HG03457 (cell line): Measurements from ENCODE around the gene SEC14L2.
A peak's percentile ranks its signal among the peaks of the same experiment; 100 is the strongest.
"Not testable (repeated sequence)": the region's sequence is repeated elsewhere in the genome, so short reads cannot be mapped to it uniquely, and the experiment has no call there.

Experiments used
- ATAC-seq: cut with Tn5 transposase; IDR thresholded peaks from one replicate; pipeline ENCODE4 v1.9.1; 2021; ENCODE audit warnings: moderate number of reproducible peaks; ENCODE audit not compliant: unreplicated experiment

The SEC14L2 gene

DNA sequence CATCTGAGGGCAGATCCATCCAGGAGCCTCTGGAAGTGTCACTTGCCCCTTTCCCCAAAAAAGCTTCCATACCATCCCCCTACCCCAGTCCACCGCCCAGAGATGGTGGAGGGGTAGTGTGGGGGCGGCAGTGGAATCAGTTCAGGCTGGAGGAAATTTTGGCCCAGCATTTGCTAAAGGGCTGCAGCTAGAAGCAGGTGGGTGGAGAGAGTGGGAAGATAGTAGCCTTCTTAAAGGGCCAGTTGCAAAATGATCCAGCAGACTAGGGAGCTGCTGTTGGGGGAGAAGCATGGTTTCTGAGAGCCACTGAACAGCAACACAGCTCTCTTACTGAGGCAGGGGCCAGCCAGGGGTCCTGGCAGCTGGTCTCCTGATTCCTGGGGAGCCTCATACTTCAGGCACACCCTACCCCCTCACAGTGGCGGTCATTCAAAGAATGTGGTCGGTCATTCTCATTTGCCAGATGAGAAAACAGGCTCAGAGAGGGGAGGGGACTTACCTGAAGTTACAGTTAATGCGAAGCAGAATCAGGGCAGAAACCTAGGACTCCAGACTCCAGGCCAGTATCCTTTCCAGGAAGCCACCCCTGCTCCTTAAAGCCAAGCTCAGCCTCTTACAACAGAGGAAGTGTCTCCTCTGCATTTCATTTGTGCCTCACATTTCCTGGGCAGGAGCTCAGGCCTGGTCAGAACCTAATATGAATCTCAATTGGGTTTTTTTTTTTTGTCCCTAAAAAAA is 5.4 kb downstream of the SEC14L2 start:
- no peak for ATAC-seq

DNA sequence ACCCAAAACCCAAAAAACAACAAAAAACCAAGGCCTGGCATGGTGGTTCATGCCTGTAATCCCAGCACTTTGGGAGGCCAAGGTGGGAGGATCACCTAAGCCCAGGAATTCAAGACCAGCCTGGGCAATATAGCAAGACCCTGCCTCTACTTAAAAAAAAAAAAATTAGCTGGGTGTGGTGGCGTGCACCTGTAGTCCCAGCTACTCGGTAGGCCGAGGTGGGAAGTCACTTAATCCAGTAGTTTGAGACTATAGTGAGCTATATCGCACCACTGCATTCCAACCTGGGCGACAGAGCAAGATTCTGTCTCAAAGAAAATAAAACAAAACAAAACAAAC is 5.9 kb downstream of the SEC14L2 start:
- ATAC-seq: not testable (repeated sequence)

DNA sequence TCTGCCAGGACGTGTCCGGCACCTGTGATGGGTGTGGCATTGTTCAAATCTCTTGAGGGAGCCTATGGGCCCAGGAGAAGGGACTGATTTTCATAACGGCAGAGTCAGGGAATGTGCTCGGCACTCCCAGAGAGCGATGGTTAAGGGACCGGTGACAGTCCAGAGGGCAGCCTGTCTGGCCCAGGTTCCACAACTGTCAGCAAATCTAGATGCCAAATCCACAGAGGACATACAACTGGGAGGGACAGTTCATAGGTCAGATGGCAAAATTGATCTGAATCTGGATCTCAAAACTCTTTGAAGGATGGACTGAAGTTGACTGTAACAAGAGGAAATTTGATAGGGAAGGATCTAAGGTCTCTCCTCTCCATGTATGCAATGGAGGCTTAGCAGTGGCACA is 7.5 kb downstream of the SEC14L2 start:
- no peak for ATAC-seq

DNA sequence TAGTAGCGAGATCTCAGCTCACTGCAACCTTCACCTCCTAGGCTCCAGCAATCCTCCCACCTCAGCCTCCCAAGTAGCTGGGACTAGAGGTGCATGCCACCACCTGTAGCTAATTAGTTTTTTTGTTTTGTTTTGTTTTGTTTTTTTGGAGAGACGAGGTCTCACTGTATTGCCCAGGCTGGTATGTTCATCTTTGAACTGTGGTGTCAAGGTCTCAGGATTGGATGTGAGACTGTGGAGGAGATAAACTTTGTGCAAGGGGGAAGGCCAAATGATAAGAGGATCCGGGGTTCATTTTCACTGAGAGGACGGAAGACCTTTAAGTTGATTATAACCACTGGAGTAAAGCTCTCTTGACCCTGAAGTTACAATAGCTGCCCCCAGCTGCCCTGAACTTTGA is 8.9 kb downstream of the SEC14L2 start:
- ATAC-seq: no peak

DNA sequence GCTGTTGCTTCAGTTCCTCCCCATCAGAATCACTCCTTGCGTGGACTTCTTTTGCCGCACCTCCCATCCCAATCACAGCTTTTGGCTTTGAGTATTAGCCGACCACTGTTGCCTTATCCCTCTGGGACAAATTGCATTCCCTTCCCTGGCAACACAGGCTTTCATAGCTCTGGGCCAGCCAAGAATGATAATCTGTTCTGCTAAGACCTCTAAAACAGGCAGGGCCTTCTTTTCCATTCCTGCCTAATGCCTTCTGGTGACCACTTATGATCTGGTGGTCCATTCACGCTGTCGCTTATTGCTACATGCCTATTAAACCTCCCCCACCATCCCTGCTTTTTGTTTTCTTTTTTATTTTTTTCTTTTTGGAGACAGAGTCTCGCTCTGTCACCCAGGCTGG is 9.6 kb downstream of the SEC14L2 start:
- no peak for ATAC-seq

DNA sequence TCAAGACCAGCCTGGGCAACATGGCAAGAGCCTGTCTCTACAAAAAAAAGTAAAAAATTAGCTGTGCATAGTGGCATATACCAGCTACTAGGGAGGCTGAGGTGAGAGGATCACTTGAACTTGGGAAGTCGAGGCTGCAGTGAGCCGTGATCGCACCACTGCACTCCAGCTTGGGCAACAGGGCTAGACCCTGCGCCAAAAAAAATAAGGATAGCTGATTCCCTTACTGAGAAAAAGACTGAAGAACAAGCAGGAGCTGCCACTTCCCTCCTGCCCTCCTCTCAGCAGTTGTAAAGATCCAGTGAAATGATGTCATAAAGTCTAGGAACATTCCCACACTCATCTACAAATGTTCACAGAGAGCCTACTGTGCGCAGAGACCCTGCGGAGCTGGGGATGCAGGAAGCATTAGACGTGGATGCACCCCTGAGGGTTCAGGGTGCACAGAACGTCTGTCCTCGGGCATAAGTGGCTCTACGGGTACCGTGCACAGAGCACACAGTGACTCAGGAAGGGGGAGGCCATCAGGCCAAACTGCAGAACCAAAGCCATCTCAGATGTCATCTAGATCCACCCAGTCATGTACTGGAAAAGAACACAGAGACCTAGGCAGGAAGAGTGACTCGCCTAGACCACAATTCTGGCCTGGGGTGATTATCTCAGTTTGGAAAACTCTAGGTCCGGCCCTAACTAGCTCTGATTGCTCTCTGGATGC is 11.7 kb downstream of the SEC14L2 start:
- ATAC-seq: no peak

DNA sequence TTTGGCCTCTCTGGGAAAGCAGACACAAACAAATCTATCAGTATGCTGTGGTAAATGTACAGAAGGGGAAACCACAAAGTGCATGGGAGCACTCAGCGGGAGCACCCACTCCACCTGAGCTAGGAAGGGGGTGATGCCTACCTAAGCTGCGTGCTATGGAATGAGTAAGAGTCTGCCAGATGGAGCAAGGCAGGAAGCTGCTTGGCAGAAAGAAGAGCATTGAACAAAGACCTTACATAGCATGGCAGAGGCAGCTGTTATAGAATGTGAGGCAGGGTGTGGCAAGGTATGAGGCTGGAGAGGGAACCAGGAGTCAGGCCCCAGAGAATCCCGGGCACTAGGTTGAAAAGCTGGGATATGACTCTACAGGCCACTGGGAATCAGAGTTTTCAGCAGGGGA is 15.0 kb downstream of the SEC14L2 start:
- ATAC-seq: no peak

DNA sequence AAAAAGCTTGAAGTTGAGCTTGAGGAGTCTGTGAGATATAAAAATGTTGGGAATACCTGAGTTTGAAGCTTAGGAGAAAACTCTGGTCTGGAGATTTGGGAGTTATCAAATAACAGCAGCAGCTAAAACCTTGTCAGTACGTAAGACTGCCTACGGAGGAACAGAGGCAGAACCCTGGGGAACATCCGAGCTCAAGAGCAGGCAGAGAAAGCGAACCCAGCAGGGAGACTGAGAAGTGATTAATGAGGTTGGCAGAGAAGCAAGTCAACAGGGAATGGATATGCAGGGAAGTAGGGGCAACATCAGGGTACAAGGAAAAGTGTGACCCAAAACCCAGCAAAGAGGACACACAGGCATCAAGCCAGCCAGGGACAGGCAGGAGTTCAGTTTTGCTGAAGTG is 16.2 kb downstream of the SEC14L2 start:
- ATAC-seq: no peak

DNA sequence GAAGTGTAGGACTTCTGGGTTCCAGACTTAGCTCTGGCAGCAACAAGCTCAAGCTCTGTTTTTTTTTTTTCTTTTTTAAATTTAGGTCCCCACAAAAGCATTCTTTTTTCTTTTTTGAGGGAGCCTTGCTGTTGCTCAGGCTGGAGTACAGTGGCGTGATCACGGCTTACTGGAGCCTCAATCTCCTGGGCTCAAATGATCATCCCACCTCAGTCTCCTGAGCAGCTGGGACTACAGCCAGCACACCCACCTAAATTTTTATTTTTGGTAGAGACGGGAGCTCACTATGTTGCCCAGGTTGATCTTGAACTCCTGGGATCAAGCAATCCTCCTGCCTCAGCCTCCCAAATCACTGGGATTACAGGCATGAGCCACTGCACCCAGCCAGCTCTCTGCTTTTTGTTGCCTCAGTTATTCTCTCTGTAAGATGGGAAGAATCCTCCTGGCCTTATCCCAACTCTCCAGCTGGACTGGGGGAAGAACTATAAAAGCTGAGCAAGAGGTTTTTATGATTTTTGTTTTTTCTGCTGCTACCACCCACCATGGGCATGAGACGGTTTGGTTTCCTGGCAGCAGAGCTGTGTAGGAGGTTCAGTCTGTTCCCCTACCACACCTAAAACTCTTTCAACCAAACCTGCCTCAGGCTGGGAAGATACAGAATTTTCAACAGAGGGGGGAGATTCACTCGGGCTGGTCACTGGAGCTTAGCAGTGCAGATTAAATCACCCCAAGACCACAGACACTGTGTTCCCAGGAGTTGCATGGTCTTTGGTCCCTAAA is 17.1 kb downstream of the SEC14L2 start:
- ATAC-seq: no peak

DNA sequence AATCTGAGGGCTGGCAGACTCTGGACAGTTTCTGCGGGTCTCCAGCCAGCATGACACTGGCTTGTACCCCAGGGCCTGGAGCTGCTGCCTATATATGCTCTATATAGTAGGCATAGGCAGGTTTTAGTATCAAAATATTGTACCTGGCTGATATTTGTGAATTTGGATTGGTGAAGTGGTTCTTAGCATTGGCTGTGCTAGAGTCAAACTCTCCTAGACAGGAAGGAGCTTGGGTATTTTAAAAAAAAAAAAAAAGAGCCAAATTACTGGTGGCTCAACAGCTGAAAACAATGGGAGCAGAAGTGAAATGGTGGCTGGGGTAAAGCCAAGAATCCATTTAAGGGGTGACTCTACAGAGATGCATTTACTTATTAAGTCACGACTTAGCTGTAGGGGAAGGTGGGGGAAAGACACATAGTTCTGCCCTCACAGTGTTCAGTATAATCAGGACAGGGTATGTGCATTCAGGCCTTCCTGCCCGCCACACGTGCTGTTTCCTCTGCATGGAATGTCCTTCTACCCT is 17.8 kb downstream of the SEC14L2 start:
- ATAC-seq: no peak

DNA sequence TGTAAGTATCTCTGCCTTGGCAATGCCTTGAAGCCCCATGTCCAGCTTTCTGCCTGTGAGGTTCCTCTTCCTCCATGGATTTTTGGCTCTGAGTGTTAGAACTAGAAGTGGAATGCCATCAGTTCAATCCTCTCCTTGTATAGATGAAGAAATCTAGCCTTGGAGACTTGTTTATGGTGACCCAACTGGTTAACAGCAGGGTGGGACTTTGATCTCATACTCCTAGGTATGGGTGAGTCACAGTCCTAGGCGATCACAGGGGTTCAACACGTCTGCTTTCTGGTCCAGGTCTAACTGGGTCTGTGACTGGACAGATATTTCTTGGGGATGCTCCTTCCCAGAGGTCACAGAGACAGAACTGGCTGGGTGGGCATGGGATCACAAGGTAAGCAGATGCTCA is 19.6 kb downstream of the SEC14L2 start:
- ATAC-seq: no peak

DNA sequence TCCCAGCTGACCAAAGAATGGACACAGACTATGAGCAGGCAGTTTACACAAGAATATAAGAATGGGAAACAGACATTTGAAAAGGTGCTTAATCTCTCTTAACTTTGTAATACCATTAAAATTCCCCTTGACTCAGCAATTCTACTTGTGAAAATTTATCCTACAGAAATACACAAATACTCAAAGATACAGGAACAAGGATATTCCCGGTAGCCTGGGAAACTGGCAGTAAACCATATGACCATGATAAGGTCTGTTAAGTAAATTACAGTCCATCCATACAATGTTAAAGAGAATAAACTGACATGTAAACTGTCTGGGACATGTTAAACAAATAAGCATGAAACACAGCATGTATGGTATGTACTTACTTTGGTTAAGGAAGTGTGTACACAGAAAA is 20.0 kb downstream of the SEC14L2 start:
- ATAC-seq: no peak

DNA sequence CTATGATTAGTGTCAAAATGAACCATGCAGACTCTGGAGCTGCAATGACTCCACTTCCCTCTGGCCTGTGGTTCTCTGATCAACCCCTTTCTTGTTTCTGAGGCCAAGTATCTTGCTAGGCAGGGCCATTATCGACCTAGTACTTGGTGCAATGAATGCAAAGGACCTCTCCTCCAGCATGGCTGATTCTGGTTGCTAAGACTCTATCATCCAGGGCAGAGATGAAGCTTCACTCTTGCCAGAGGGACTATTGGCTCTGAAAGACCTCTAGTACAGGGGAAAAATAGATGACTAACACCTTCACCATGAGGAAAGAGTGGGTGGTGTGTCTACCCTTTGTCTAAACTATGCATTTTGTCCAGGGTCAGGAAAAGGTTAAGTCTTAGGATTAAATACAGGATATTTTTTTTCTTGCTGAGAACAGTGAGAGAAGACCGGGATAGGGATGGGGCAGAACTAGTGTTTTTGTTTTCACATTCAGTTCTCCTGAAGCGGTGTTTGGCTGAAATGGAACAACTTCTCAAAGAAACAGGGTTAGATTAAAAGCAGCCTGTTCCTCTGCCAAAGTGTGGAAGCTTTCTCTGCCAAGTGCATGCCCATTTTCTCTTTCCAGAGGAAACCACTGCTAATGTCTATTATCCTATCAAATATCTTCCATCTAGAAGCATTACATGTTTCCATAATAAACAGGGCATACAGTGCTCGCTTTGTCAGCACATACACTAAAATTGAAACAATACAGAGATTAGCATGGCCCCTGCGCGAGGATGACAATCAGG is 23.7 kb downstream of the SEC14L2 start:
- no peak for ATAC-seq

DNA sequence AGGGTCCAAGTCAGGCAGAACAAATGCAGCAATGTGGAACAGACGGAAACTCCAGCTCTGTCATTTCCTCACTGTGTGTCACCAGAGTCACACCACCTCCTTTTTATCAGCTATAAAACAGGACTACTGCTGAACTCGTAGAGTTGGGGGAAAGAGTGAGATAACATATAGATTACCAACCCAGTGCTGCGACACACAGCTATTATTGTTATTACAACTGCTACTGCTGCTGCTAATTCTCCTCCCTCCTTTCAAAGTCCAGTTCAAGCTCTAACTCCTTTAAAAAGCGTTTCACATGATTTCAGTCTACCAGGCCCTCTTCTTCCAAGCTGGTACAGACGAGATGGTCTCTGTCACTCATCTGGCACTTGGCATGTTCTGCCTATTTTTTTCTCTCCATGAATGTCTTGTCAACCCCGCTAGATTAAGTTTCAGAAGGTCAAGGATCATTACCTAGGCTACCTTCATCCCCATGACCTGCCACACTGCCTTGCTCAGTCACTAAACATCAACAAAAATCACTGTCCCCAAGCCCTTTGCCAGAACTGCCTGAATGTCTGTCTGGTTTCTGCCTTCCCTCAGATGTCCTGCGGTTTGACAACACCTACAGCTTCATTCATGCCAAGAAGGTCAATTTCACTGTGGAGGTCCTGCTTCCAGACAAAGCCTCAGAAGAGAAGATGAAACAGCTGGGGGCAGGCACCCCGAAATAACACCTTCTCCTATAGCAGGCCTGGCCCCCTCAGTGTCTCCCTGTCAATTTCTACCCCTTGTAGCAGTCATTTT is 25.1 kb downstream of the SEC14L2 start:
- ATAC-seq: no peak

DNA sequence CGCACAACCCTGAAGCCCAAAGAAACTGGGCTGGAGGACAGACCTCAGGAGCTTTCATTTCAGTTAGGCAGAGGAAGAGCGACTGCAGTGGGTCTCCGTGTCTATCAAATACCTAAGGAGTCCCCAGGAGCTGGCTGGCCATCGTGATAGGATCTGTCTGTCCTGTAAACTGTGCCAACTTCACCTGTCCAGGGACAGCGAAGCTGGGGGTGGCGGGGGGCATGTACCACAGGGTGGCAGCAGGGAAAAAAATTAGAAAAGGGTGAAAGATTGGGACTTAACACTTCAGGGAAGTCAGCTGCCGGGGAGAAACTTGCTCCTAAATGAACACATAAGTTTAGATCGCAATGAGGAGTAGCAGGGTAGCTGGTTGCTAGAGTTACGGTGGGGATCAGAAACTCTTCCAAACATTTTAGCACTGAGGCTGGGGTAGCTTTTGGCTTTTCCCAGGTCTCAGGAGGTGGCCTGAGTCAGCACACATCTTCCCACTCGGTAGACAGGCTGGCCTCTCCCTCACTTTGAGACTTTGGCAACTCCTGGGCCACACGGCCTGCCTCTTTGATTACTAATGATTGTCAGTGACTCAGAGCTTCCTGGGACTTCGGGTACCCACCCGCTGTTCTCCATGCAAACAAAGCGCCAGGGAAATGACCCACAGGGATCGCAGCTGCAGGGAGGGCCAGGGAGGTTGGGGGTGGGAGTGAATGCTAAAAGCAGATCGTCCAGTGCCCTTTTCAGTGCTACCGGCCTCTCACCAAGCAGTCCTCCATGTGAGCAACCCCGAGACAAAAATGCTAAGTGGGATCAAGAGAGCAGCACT is 25.9 kb downstream of the SEC14L2 start:
- ATAC-seq: no peak

DNA sequence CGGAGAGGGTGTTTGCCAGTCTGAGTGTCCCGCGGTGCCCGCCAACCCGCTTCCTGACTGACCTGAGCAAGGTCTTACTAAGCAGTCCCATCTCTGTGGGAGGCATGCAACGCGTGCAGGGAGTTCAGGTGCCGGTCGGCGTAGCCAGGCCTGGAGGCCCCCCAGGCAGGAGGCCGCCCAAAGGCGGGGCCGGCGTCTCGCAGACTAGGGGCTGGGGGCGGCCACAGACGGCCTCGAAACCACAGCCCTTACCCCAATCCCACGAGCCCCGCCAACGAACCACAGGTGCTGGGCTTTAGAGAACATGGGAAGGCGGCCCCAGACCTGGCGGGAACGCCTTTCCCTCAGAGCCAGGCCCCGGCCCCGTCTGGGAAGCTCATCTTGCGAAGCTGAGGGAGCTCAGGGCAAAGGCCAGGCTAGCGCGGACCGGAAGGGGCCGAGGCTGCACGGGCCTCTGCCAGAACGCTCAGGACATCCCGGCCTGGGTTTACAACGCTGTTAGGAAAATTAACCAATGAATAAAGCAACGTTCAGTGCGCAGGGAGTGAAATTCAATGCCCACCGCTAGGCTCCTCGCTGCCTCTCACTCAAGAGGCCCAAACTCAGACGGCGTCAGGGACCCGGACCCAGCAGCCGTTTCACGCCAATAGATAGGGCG is 26.6 kb downstream of the SEC14L2 start:
- ATAC-seq: peak; percentile 30

DNA sequence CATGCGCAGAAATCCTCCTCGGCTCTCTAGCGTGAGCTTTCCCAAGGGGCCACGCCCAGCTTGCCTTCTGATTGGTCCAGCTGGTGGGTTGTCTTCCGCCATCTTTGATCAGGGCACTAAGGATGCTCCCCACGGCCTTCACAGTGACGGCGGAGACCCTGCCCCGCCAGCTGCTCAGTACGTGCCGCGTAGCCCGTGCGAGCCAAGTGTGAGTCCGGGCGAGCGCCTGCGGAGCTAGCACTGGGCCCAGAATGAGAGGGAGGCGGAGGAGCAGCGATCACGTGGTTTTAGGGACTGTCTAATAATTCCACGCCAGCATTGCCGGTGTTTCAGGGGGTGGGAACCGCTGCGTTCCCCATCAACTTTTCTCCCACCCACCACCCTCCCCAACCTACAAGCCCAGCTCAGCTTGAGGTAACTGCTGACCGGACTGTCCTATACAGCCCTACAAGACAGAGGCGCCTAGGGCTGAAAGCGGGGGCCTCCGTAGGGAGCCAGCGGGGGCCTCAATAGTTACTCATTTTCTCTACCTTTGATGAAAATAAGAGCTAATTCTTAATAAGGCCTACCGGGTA is 27.2 kb downstream of the SEC14L2 start:
- ATAC-seq: peak; percentile 58

DNA sequence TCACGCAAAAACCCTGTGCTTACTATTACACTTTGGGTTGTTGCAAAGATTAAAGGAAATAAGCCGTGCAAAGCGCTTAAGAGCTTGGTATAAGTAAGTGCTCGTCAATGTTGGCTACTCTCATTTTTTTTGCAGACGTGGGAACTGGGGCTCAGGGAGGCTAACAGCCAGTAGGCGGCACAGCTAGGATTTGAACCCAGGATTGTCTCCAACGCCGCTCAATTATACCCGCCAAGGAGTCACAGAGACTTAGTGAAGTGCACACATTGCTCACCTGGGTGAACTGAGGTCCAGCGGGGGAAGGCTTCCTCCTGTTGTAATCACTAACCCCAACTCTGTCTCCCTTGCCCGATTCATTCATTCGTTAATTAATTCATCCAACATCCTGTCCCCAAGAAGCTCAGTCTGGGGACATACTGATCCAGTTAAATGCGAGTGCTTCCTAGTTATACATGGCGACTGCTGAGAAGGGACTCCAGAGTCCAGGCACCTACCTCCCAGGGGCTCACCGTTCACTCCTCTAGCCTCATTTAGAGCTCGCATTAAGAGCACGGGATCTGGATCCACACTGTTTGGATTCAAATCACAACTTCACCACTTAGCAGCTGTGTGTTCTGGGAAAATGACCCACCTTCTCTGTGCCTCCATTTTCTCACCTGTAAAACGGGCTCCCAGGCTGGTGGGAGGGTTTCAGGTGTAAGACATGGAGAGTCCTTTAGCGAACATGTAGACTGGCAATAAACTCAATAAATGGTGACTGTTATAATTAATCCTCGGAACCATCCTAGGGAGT is 27.9 kb downstream of the SEC14L2 start:
- ATAC-seq: no peak
